Activated naive CD4-positive, alpha-beta T cell treated with anti-CD3 and anti-CD28 coated beads, Interleukin-2, amount 50 U/mL, for 24 hours (primary cell): ENCODE data around the gene CCDC93.
"Not testable (repeated sequence)": the region's sequence is repeated elsewhere in the genome, so short reads cannot be mapped to it uniquely, and the experiment has no call there.

Experiments used
- H3K27ac Mint-ChIP-seq: one replicate; pipeline ENCODE4 v1.8.0; 2021; ENCODE audit warnings: mild to moderate bottlenecking, mixed read lengths
- H3K27me3 Mint-ChIP-seq: one replicate; pipeline ENCODE4 v1.8.0; 2021; ENCODE audit warnings: mixed read lengths
- H3K36me3 Mint-ChIP-seq: one replicate; pipeline ENCODE4 v1.8.0; 2021; ENCODE audit warnings: mixed read lengths
- H3K4me1 Mint-ChIP-seq: one replicate; pipeline ENCODE4 v1.8.0; 2021; ENCODE audit warnings: mixed read lengths
- H3K4me3 Mint-ChIP-seq: one replicate; pipeline ENCODE4 v1.8.0; 2021; ENCODE audit warnings: mild to moderate bottlenecking, mixed read lengths
- H3K9me3 Mint-ChIP-seq: one replicate; pipeline ENCODE4 v1.8.0; 2021; ENCODE audit warnings: mixed read lengths

Gene CCDC93

GRCh38 chr2:118049816-118050140 lies 35.9 kb upstream of the CCDC93 start:
- Mint-ChIP-seq H3K4me1 (no peaks in the 10 kb centered on the region), H3K27ac (no peak overlapping the region)

DNA sequence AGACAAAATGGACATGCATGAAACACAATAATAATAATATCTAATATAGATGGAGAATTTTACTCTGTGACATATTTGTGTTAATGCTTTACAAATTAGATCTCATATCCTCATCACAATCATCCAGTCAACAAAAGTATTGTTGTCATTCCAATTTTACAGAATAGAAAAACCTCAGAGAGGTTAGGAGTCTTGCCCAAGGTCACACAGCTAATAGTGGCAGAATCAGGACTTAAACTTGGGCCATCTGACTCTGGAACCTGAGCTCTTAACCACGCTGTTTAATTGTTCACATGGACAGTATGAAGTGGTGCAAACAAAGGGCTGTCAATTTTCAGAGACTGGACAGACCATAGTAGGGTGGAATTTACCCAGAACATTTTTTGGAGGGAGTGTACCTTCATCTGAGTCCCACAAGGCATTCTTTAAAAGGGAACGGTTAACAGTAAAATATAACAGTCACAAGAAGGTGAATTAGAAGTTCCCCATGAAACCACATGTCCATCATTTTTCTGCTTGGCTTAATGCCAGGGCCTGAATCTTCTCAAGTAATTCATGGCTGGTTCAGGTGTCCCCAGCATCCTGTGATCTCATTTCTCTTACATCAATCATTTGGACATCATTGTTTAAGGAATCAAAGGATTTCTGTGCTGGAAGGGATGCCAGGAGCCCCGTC lies 35.4 kb upstream of the CCDC93 start:
- Mint-ChIP-seq H3K36me3 (no peaks in the 10 kb centered on the region), H3K27me3 (peaks cover 32% of the 10 kb centered on the region), H3K9me3 (no peaks in the 10 kb centered on the region)

More at GRCh38 chr2:118049816-118050140, 35.9 kb upstream of the CCDC93 start:
- H3K27me3 Mint-ChIP-seq = peaks cover 32% of the 10 kb centered on the region
- H3K4me3 Mint-ChIP-seq = no peak overlapping the region
- no peaks in the 10 kb centered on the region for H3K36me3 Mint-ChIP-seq
- H3K9me3 Mint-ChIP-seq = no peaks in the 10 kb centered on the region

GRCh38 chr2:118048401-118048800 lies 34.5 kb upstream of the CCDC93 start:
- Mint-ChIP-seq H3K9me3 (no peaks in the 10 kb centered on the region), H3K36me3 (no peaks in the 10 kb centered on the region), H3K4me3 (no peak overlapping the region), H3K27ac (no peak overlapping the region), H3K27me3 (peaks cover 34% of the 10 kb centered on the region), H3K4me1 (no peaks in the 10 kb centered on the region)

More for the DNA sequence above, 35.4 kb upstream of the CCDC93 start:
- Mint-ChIP-seq H3K4me3 (no peak overlapping the region), H3K27ac (no peak overlapping the region), H3K4me1 (no peaks in the 10 kb centered on the region)

DNA sequence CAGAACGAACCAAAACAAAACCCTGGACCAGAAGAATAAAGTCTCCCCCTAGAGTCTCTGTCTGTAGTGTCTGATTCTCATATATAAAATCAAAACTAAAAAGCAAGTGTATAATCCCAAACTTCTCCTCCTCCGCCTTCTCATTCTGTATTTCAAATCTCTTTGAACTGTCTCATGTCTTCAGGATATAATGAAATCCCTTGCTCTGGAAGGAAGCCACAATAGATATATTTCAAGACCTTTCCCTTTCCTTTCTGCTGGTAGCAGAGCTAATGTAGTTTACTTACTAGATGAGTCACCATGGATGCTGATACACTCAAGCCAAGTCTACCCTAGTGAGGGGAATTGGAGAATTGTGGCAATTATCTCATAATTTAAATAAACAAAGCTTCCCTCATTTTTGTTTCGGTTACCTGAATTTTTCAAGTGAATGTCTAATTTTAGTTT lies 33.5 kb upstream of the CCDC93 start:
- Mint-ChIP-seq H3K27ac (no peak overlapping the region), H3K27me3 (peaks cover 36% of the 10 kb centered on the region), H3K4me1 (no peaks in the 10 kb centered on the region), H3K4me3 (no peak overlapping the region), H3K36me3 (no peaks in the 10 kb centered on the region), H3K9me3 (no peaks in the 10 kb centered on the region)

DNA sequence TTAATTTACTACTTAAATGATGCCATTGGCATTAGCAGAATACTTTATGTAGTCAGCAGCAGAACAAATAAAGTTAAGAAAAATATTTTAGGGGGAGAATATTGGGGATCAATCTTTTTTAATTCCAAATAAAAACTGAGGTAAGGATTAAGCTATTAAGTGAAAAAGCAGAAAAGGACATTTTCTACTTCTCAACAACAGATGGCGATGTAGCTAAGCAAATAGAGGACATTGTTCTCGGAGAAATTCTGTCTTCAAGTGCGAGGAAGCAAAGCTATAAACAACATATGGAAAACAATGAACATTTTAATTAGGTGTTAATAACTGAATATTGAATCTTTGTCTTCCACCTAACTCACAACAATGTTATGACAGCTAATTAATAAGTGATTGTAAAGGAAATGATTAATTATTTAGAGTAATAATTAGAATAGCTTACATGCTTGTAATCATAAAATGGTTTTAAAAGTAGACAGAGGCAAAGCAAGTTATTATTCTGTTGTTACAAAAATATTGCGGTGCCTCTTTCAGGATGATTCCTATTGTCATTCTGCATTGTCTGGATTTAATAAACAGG lies 32.9 kb upstream of the CCDC93 start:
- Mint-ChIP-seq H3K27ac (no peak overlapping the region), H3K4me3 (no peak overlapping the region), H3K27me3 (peaks cover 37% of the 10 kb centered on the region), H3K36me3 (no peaks in the 10 kb centered on the region), H3K4me1 (no peaks in the 10 kb centered on the region), H3K9me3 (no peaks in the 10 kb centered on the region)

DNA sequence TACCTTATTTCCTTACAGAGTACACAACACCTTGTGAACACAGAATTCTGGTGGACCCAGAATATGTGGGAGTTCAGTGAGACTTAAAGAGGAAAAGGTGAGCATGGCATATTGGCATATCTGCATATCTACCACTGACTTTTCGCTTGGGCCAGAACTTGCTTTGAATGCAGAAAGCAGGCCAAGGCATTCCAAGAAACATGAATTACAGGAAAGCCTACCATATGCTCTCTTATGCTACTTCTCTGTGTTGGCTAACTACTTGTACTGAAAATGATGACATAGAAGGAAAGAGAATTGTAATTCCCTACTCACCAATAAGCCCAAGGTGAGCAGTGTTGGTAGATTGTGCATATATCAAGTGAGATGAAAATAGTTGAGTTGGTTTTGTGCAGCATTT lies 31.4 kb upstream of the CCDC93 start:
- no peaks in the 10 kb centered on the region for H3K36me3 Mint-ChIP-seq
- H3K27ac Mint-ChIP-seq = no peak overlapping the region
- H3K4me3 Mint-ChIP-seq = no peak overlapping the region
- H3K9me3 Mint-ChIP-seq = no peaks in the 10 kb centered on the region
- H3K27me3 Mint-ChIP-seq = peaks cover 35% of the 10 kb centered on the region
- no peaks in the 10 kb centered on the region for H3K4me1 Mint-ChIP-seq

GRCh38 chr2:118044854-118045253 lies 31.0 kb upstream of the CCDC93 start:
- Mint-ChIP-seq H3K4me3 (no peak overlapping the region), H3K9me3 (no peaks in the 10 kb centered on the region), H3K27me3 (peaks cover 33% of the 10 kb centered on the region), H3K4me1 (no peaks in the 10 kb centered on the region), H3K36me3 (no peaks in the 10 kb centered on the region), H3K27ac (no peak overlapping the region)

DNA sequence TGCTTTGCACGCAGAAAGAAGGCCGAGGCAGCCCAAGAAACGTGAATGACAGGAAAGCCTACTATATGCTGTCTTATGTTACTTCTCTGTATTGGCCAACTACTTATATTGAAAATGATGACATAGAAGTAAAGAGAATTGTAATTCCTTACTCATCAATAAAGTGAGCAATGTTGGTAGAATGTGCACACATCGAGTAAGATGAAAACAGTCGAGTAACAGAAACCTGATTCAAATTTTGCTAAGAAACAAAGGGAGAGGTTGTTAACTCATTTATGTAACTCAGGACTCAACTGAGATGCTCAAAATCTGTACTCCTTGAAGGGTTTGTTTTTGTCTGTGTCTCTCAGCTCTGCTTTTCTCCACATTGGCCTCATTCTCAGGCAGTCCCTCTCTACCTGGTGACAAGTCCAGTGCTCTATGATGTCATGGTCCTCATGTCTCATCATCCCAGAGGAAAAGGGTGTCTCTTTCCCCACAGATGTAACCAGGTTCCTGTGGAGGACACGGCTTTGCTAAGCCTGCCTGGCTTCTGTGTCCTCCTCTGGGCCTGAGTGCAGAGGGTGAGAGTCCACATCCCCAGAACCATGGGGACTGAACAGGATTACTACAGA lies 30.3 kb upstream of the CCDC93 start:
- Mint-ChIP-seq H3K36me3 (no peaks in the 10 kb centered on the region), H3K4me3 (no peak overlapping the region), H3K9me3 (no peaks in the 10 kb centered on the region), H3K27me3 (peaks cover 31% of the 10 kb centered on the region), H3K27ac (no peak overlapping the region), H3K4me1 (no peaks in the 10 kb centered on the region)

- H3K27me3 Mint-ChIP-seq = peaks cover 36% of the 10 kb centered on the region
- no peaks in the 10 kb centered on the region for H3K4me1 Mint-ChIP-seq
- peaks cover 2% of the 10 kb centered on the region for H3K36me3 Mint-ChIP-seq
- H3K27ac Mint-ChIP-seq = no peak overlapping the region
- H3K4me3 Mint-ChIP-seq = no peak overlapping the region
- peaks cover 3% of the 10 kb centered on the region for H3K9me3 Mint-ChIP-seq
Measured at GRCh38 chr2:118040891-118041290, 27.0 kb upstream of the CCDC93 start.

DNA sequence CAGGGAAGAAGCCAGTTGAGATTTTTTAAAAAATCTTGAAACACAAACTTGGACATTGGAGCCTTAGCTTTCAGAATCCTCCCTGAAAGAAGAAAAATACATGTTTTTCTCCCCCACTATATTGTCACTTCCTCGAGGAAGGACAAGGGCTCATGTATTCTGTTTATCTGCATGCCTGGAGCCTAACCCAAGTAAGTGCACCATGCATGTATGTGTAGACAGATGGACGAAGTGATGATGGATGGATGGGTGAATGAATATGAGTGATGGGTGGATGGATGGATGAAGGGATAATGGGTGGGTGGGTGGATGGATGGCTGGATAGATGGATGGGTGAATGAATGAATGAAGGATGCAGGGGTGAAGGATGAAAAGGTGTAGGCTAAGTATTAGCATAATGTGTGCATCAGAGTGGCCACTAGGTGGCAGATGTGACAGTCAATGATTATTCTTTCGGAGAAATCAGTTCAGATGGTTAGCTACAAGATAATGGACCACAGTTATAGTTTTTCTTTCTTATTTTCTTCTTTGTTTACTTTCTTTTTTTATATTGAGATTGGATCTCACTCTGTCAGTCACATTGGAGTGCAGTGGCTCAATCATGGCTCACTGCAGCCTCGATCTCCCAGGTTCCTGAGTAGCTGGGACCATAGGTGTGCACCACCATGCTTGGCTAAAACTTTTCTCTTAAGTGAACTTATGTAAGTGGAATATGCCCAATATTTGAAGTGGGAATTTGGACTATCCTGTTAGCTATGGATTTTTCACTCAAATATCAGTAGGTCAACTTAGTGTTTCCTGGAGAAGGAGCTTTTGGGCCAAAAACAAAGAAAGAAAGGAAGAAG lies 18.5 kb upstream of the CCDC93 start:
- Mint-ChIP-seq H3K4me1 (no peaks in the 10 kb centered on the region), H3K27ac (no peak overlapping the region), H3K9me3 (peaks cover 5% of the 10 kb centered on the region), H3K27me3 (peaks cover 25% of the 10 kb centered on the region), H3K36me3 (peaks cover 3% of the 10 kb centered on the region), H3K4me3 (no peak overlapping the region)

- H3K36me3 Mint-ChIP-seq = peaks cover 3% of the 10 kb centered on the region
- H3K27ac Mint-ChIP-seq = no peak overlapping the region
- no peak overlapping the region for H3K4me3 Mint-ChIP-seq
- peaks cover 5% of the 10 kb centered on the region for H3K9me3 Mint-ChIP-seq
- peaks cover 22% of the 10 kb centered on the region for H3K27me3 Mint-ChIP-seq
- no peaks in the 10 kb centered on the region for H3K4me1 Mint-ChIP-seq
Measured at GRCh38 chr2:118031566-118031965, 17.7 kb upstream of the CCDC93 start.

GRCh38 chr2:118029025-118029424 lies 15.2 kb upstream of the CCDC93 start:
- no peaks in the 10 kb centered on the region for H3K4me1 Mint-ChIP-seq
- no peak overlapping the region for H3K4me3 Mint-ChIP-seq
- no peak overlapping the region for H3K27ac Mint-ChIP-seq
- H3K9me3 Mint-ChIP-seq = no peaks in the 10 kb centered on the region
- H3K27me3 Mint-ChIP-seq = peaks cover 14% of the 10 kb centered on the region
- H3K36me3 Mint-ChIP-seq = no peaks in the 10 kb centered on the region

DNA sequence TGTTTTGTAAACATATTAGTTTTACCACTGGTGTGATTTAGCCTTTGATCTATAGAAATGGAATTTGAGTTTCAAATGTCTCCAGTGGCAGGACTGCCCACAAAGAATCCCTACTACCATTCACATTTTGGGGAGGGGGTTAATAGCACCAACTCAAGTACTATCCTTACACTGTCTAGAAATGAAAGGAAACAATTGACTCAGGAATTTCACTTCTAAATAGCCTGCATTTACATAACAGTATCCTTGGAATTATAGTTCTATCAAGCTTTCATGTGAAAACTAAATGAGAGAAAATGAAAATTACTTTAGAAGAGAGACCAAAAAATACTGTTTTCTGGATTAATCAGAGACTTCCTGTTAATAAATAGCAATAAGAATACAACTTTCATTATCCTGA lies 7.5 kb upstream of the CCDC93 start:
- Mint-ChIP-seq H3K4me1 (peaks cover 10% of the 10 kb centered on the region), H3K27ac (no peak overlapping the region), H3K36me3 (no peaks in the 10 kb centered on the region), H3K9me3 (no peaks in the 10 kb centered on the region), H3K27me3 (peaks cover 3% of the 10 kb centered on the region), H3K4me3 (no peak overlapping the region)

DNA sequence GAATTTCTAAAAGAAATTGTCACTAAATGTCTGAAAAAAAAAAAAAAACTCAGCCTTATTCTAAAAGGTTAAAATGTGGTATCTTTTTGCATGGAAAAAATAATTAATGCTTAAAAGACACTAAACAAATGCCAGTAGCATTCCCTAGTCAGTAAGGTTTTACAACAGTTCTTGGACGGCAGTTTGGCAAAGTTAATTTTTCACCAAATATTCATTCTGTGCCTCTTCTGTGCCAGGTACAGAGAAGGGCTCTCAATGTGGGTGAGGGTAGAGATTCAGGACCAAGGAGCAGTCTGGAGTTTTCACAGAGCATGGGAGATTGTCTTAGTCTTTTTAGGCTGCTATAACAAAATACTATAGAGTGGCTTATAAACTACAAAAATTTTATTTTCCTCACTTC lies 6.0 kb upstream of the CCDC93 start:
- Mint-ChIP-seq H3K27me3 (no peaks in the 10 kb centered on the region), H3K4me3 (no peak overlapping the region), H3K9me3 (no peaks in the 10 kb centered on the region), H3K36me3 (no peaks in the 10 kb centered on the region), H3K27ac (no peak overlapping the region), H3K4me1 (peaks cover 12% of the 10 kb centered on the region)

DNA sequence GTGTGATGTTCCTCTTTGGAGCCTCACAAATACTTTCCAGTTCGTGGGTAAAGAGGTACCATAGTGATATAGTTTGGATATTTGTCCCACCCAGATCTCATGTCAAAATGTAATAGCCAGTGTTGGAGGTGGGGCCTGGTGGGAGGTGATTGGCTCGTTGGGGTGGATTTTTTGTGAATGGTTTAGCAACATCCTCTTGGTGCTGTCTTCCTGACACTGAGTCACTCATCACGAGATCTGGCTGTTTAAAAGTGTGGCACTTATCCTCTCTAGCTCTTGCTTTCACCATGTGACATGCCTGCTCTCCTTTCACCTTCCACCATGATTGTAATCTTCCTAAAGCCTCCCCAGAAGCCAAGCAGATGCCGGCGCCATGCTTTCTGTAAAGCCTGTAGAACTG lies 3.0 kb upstream of the CCDC93 start:
- Mint-ChIP-seq H3K4me3 (no peak overlapping the region), H3K36me3 (no peaks in the 10 kb centered on the region), H3K27me3 (no peaks in the 10 kb centered on the region), H3K27ac (peak overlapping the region; percentile 20), H3K4me1 (peaks cover 28% of the 10 kb centered on the region), H3K9me3 (no peaks in the 10 kb centered on the region)

DNA sequence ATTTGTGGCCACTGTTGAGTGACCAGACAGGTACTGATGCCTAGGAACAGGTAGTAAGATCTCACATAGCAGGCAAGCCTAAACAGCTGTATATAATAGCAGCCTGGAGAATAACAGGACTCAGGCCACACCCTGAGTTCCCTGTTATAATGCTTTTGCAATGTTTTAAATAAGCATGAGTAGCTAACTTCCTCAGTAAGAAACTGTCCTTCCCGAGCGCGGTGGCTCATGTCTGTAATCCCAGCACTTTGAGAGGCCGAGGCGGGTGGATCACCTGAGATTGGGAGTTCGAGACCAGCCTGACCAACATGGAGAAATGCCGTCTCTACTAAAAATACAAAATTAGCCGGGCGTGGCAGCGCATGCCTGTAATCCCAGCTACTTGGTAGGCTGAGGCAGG lies 1.9 kb upstream of the CCDC93 start:
- H3K4me3 Mint-ChIP-seq, H3K9me3 Mint-ChIP-seq, H3K27ac Mint-ChIP-seq: not testable (repeated sequence)

More for the DNA sequence above, 1.9 kb upstream of the CCDC93 start:
- H3K27me3 Mint-ChIP-seq, H3K36me3 Mint-ChIP-seq: not testable (repeated sequence)
- H3K4me1 Mint-ChIP-seq = peaks cover 37% of the 10 kb centered on the region
